Natural killer cell (primary cell): Measurements from ENCODE around the gene DOCK4. TPM values are rescaled to one million over a fixed set of nuclear protein-coding genes. Genes with fewer than 3 reads are reported as not detected.

Source experiments
- ATAC-seq, 3 donors: fragments of 150-1000 bp in 2 of 3; fragments of 200-7000 bp in 1 of 3; cut with Tn5 transposase; 1 replicate in 1 of 3; 2 replicates in 2 of 3; pipeline ENCODE4 v1.10.0; 2021; ENCODE audit warnings: mild to moderate bottlenecking in 2 of 3, moderate library complexity in 2 of 3
- DNase-seq, 2 donors: peaks; one replicate each; pipeline versions ENCODE4 v3.0.0 to v3.0.0-alpha.2; 2013 to 2021; ENCODE audit warnings: mixed read lengths in 1 of 2
- H3K27ac ChIP-seq: one replicate; pipeline ENCODE4 v1.5.1; 2013; ENCODE audit warnings: mild to moderate bottlenecking, low read length
- H3K27me3 ChIP-seq: one replicate; pipeline ENCODE4 v1.6.1; 2013; ENCODE audit warnings: low read length; ENCODE audit not compliant: control insufficient read depth, insufficient read depth
- H3K36me3 ChIP-seq: one replicate; pipeline ENCODE4 v1.6.1; 2013; ENCODE audit warnings: low read length; ENCODE audit not compliant: control insufficient read depth, insufficient read depth
- H3K4me1 ChIP-seq: one replicate; pipeline ENCODE4 v1.6.1; 2013; ENCODE audit warnings: low read length; ENCODE audit not compliant: control insufficient read depth, insufficient read depth
- H3K4me3 ChIP-seq: one replicate; pipeline ENCODE4 v1.5.1; 2013; ENCODE audit warnings: low read length
- H3K9me3 ChIP-seq: one replicate; pipeline ENCODE4 v1.6.1; 2013; ENCODE audit warnings: low read length; ENCODE audit not compliant: control insufficient read depth, insufficient read depth
- H3K27ac Mint-ChIP-seq, 2 donors: one replicate each; pipeline ENCODE4 v1.8.0; 2022; ENCODE audit warnings: mild to moderate bottlenecking in 2 of 2, mixed read lengths in 2 of 2, moderate library complexity in 1 of 2
- H3K27me3 Mint-ChIP-seq, 2 donors: one replicate each; pipeline ENCODE4 v1.8.0; 2022; ENCODE audit warnings: low read depth in 2 of 2, mixed read lengths in 2 of 2
- H3K36me3 Mint-ChIP-seq: one replicate; pipeline ENCODE4 v1.8.0; 2022; ENCODE audit warnings: mixed read lengths
- H3K4me1 Mint-ChIP-seq, 2 donors: one replicate each; pipeline ENCODE4 v1.8.0; 2022; ENCODE audit warnings: mixed read lengths in 2 of 2
- H3K4me3 Mint-ChIP-seq: one replicate; pipeline ENCODE4 v1.8.0; 2022; ENCODE audit warnings: mild to moderate bottlenecking, moderate library complexity, mixed read lengths
- H3K9me3 Mint-ChIP-seq, 2 donors: one replicate each; pipeline ENCODE4 v1.8.0; 2022; ENCODE audit warnings: mixed read lengths in 2 of 2
- CTCF ChIP-seq: fragments of 200-600 bp; IDR thresholded peaks from one replicate; pipeline ENCODE4 v1.8.0; 2022; ENCODE audit warnings: antibody characterized with exemption
- WGBS: methylation state at CpG from one replicate; pipeline ENCODE4 v1.1.7; 2013; ENCODE audit warnings: missing lambda C conversion rate; ENCODE audit not compliant: insufficient coverage; 5-methylcytosine and 5-hydroxymethylcytosine counted together
- intact Hi-C: fragments of 100-400 bp; cut with micrococcal nuclease; formaldehyde crosslinking; loops from one replicate; pipeline ENCODE4 v1.14.2; 2022
- total RNA-seq, 4 donors: library from RNA; stranded (reverse); fragments of 120-200 nt in 1 of 4; gene quantifications; one replicate each; pipeline versions ENCODE4 v1.2.3 to v1.2.4, GENCODE V29; 2013 to 2022

Gene DOCK4
- total RNA-seq, 3 donors from 2014 or later (not counting 1 experiment from before 2014, with no cell fraction given) = 0.61 to 2.4 (median 0.89) TPM

- Mint-ChIP-seq H3K4me3 (no peak overlapping the region), H3K27ac (no peak overlapping the region), H3K9me3 (no peaks in the 10 kb centered on the region)
Observed at GRCh38 chr7:112069879-112070321, 136.3 kb downstream of the DOCK4 start.

GRCh38 chr7:112068967-112069366 is 137.2 kb downstream of the DOCK4 start:
- H3K27me3 Mint-ChIP-seq = no peaks in the 10 kb centered on the region
- Histone ChIP-seq H3K9me3 (no peaks in the 10 kb centered on the region), H3K36me3 (no peaks in the 10 kb centered on the region), H3K27ac (no peak overlapping the region), H3K4me1 (no peaks in the 10 kb centered on the region), H3K4me3 (no peak overlapping the region), H3K27me3 (no peaks in the 10 kb centered on the region)
- no peaks in the 10 kb centered on the region for H3K36me3 Mint-ChIP-seq
- intact Hi-C loops = no loop called here
- no peak overlapping the region for H3K27ac Mint-ChIP-seq
- WGBS = 98% methylated on average over 3 of the region's 4 CpGs
- no peak overlapping the region for H3K4me3 Mint-ChIP-seq
- no peak for TF ChIP-seq CTCF
- ATAC-seq = no peak
- no peaks in the 10 kb centered on the region for H3K9me3 Mint-ChIP-seq
- DNase-seq = no peak
- no peaks in the 10 kb centered on the region for H3K4me1 Mint-ChIP-seq

More at GRCh38 chr7:112069879-112070321, 136.3 kb downstream of the DOCK4 start:
- no peaks in the 10 kb centered on the region for H3K4me1 Mint-ChIP-seq
- Histone ChIP-seq H3K9me3 (no peaks in the 10 kb centered on the region), H3K27ac (no peak overlapping the region), H3K4me3 (no peak overlapping the region), H3K4me1 (no peaks in the 10 kb centered on the region), H3K27me3 (no peaks in the 10 kb centered on the region), H3K36me3 (no peaks in the 10 kb centered on the region)
- no peak for ATAC-seq
- no peaks in the 10 kb centered on the region for H3K36me3 Mint-ChIP-seq
- H3K27me3 Mint-ChIP-seq = no peaks in the 10 kb centered on the region
- 81% methylated on average over 3 of the region's 3 CpGs for WGBS
- no peak for DNase-seq
- no peak for TF ChIP-seq CTCF
- intact Hi-C loops = no loop called here

GRCh38 chr7:112067632-112068540 is 138.3 kb downstream of the DOCK4 start:
- Histone ChIP-seq H3K27me3 (no peaks in the 10 kb centered on the region), H3K27ac (no peak overlapping the region), H3K36me3 (no peaks in the 10 kb centered on the region), H3K4me1 (no peaks in the 10 kb centered on the region), H3K4me3 (no peak overlapping the region), H3K9me3 (no peaks in the 10 kb centered on the region)
- Mint-ChIP-seq H3K27me3 (no peaks in the 10 kb centered on the region), H3K4me3 (no peak overlapping the region), H3K36me3 (no peaks in the 10 kb centered on the region), H3K27ac (no peak overlapping the region), H3K4me1 (no peaks in the 10 kb centered on the region), H3K9me3 (no peaks in the 10 kb centered on the region)
- intact Hi-C loops = no loop called here
- DNase-seq = no peak
- no peak for TF ChIP-seq CTCF
- WGBS = 65% methylated on average over 2 of the region's 5 CpGs
- no peak for ATAC-seq
